ENCODE results near the gene LAMP2. TPM values are rescaled to one million over a fixed set of nuclear protein-coding genes. Genes with fewer than 3 reads are reported as not detected.

Gene LAMP2
- total RNA-seq, 1 experiment from 2014 or later = 41.1 TPM

GRCh38 chrX:120426599-120426998 is 42.5 kb downstream of the LAMP2 start:
- Histone ChIP-seq H3K9ac (ENCODE audit: low read length) (no peak overlapping the region), H3K4me2 (ENCODE audit: low read length) (no peak overlapping the region), H3K36me3 (ENCODE audit: control insufficient read depth in 1 of 2, insufficient read depth in 2 of 2, low read length in 2 of 2) (no peaks in the 10 kb centered on the region), H3K27ac (ENCODE audit: low read depth, low read length) (no peak overlapping the region), H2AFZ (ENCODE audit: low read depth, low read length, poor library complexity, severe bottlenecking) (no peak overlapping the region), H3K27me3 (ENCODE audit: insufficient read depth, low read length) (no peaks in the 10 kb centered on the region), H4K20me1 (ENCODE audit: insufficient read depth) (no peaks in the 10 kb centered on the region), H3K9me2 (ENCODE audit: insufficient read depth) (no peaks in the 10 kb centered on the region), H3K79me2 (ENCODE audit: insufficient read depth, low read length) (no peaks in the 10 kb centered on the region), H3K4me3 (replicated peaks in 1 of 2; ENCODE audit: low read depth in 1 of 2, low read length in 2 of 2) (no peak overlapping the region), H3K9me3 (ENCODE audit: control insufficient read depth in 1 of 2, insufficient read depth in 1 of 2, low read depth in 1 of 2, low read length in 2 of 2) (no peaks in the 10 kb centered on the region), H3K4me1 (ENCODE audit: control insufficient read depth in 1 of 2, insufficient read depth in 2 of 2, low read length in 2 of 2) (no peaks in the 10 kb centered on the region)
- ChIA-PET POLR2A (no interaction called here), RAD21 (ENCODE audit: low non-redundant PET in 1 of 2, low total read pairs in 2 of 2, uncharacterized antibody in 2 of 2, unreplicated experiment in 2 of 2) (no interaction called here), CTCF (no interaction called here)
- ATAC-seq (no peak), DNase-seq (ENCODE audit: low read depth, low spot score) (no peak)
- BruUV-seq (replicated peaks) = no TSS peak
- intact Hi-C loops (cut with micrococcal nuclease) = no loop called here
- TF ChIP-seq SP1 (IDR thresholded peaks at IDR 0.05; ENCODE audit: low read depth) = no peak
- no peak for TF ChIP-seq EGR1 (IDR thresholded peaks at IDR 0.05; ENCODE audit: low read depth)
- TF ChIP-seq, protein P1, sequence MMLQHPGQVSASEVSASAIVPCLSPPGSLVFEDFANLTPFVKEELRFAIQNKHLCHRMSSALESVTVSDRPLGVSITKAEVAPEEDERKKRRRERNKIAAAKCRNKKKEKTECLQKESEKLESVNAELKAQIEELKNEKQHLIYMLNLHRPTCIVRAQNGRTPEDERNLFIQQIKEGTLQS (IDR thresholded peaks at IDR 0.05) = no peak
- no peak for TF ChIP-seq ZFX (IDR thresholded peaks at IDR 0.05)
- no peak for TF ChIP-seq POLR2AphosphoS5 (IDR thresholded peaks at IDR 0.05; ENCODE audit: low read depth, low read length)
- no peak for TF ChIP-seq RAD21 (IDR thresholded peaks at IDR 0.05; ENCODE audit: low read depth)
- TF ChIP-seq ZNF274 (IDR thresholded peaks at IDR 0.05; ENCODE audit: low read depth, low read length) = no peak
- TF ChIP-seq FOSL1 (IDR thresholded peaks at IDR 0.05; ENCODE audit: low read depth) = no peak
- TF ChIP-seq, protein P2, sequence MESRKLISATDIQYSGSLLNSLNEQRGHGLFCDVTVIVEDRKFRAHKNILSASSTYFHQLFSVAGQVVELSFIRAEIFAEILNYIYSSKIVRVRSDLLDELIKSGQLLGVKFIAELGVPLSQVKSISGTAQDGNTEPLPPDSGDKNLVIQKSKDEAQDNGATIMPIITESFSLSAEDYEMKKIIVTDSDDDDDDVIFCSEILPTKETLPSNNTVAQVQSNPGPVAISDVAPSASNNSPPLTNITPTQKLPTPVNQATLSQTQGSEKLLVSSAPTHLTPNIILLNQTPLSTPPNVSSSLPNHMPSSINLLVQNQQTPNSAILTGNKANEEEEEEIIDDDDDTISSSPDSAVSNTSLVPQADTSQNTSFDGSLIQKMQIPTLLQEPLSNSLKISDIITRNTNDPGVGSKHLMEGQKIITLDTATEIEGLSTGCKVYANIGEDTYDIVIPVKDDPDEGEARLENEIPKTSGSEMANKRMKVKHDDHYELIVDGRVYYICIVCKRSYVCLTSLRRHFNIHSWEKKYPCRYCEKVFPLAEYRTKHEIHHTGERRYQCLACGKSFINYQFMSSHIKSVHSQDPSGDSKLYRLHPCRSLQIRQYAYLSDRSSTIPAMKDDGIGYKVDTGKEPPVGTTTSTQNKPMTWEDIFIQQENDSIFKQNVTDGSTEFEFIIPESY (IDR thresholded peaks at IDR 0.05; ENCODE audit: extremely low read depth, insufficient replicate concordance, low read length) = no peak

- DNase-seq (ENCODE audit: low read depth, low spot score) = no peak
- CTCF ChIA-PET = no interaction called here
- RAD21 ChIA-PET (ENCODE audit: low non-redundant PET in 1 of 2, low total read pairs in 2 of 2, uncharacterized antibody in 2 of 2, unreplicated experiment in 2 of 2) = no interaction called here
- BruUV-seq (replicated peaks) = no TSS peak
- intact Hi-C loops (cut with micrococcal nuclease) = no loop called here
- Histone ChIP-seq H3K79me2 (ENCODE audit: insufficient read depth, low read length) (no peaks in the 10 kb centered on the region), H3K27me3 (ENCODE audit: insufficient read depth, low read length) (no peaks in the 10 kb centered on the region), H3K4me1 (ENCODE audit: control insufficient read depth in 1 of 2, insufficient read depth in 2 of 2, low read length in 2 of 2) (no peaks in the 10 kb centered on the region), H3K36me3 (ENCODE audit: control insufficient read depth in 1 of 2, insufficient read depth in 2 of 2, low read length in 2 of 2) (no peaks in the 10 kb centered on the region), H4K20me1 (ENCODE audit: insufficient read depth) (no peaks in the 10 kb centered on the region), H3K27ac (ENCODE audit: low read depth, low read length) (no peak overlapping the region), H3K9me2 (ENCODE audit: insufficient read depth) (no peaks in the 10 kb centered on the region), H3K9me3 (ENCODE audit: control insufficient read depth in 1 of 2, insufficient read depth in 1 of 2, low read depth in 1 of 2, low read length in 2 of 2) (no peaks in the 10 kb centered on the region), H3K4me2 (ENCODE audit: low read length) (no peak overlapping the region), H3K4me3 (replicated peaks in 1 of 2; ENCODE audit: low read depth in 1 of 2, low read length in 2 of 2) (no peak overlapping the region), H2AFZ (ENCODE audit: low read depth, low read length, poor library complexity, severe bottlenecking) (no peak overlapping the region), H3K9ac (ENCODE audit: low read length) (no peak overlapping the region)
- no peak for ATAC-seq
- POLR2A ChIA-PET = no interaction called here
- TF ChIP-seq, protein P3, sequence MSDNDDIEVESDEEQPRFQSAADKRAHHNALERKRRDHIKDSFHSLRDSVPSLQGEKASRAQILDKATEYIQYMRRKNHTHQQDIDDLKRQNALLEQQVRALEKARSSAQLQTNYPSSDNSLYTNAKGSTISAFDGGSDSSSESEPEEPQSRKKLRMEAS (IDR thresholded peaks at IDR 0.05) = no peak
- TF ChIP-seq POLR2A (IDR thresholded peaks at IDR 0.05; ENCODE audit: borderline replicate concordance, extremely low read depth, insufficient read depth, insufficient read length) = no peak
- no peak for TF ChIP-seq REST (IDR thresholded peaks at IDR 0.05; ENCODE audit: low read depth)
- no peak for TF ChIP-seq CTCF (IDR thresholded peaks at IDR 0.05 in 2 of 3, conservative IDR thresholded peaks at IDR 0.05 in 1 of 3; ENCODE audit: borderline replicate concordance in 1 of 3, insufficient read depth in 1 of 3, low read depth in 2 of 3, low read length in 2 of 3)
- no peak for TF ChIP-seq EZH2 (IDR thresholded peaks at IDR 0.05)
- no peak for TF ChIP-seq SP1 (IDR thresholded peaks at IDR 0.05; ENCODE audit: low read depth)
- no peak for TF ChIP-seq JUND (IDR thresholded peaks at IDR 0.05)
Measured at GRCh38 chrX:120419463-120419862, 49.6 kb downstream of the LAMP2 start.

Measured in HCT116 (cell line).